Renal cortex interstitium (tissue), 15 donors: ENCODE measurements around the gene ZNF345. TPM values are rescaled to one million over a fixed set of nuclear protein-coding genes. Genes with fewer than 3 reads are reported as not detected.

ENCODE experiments used
- DNase-seq, 11 donors: peaks; one replicate each; pipeline ENCODE4 v3.0.0-alpha.2; 2013; ENCODE audit warnings: low read depth in 9 of 11, low spot score in 4 of 11; ENCODE audit errors: extremely low read depth in 1 of 11
- long read RNA-seq, 16 experiments: transcript quantifications; one replicate each; lab custom pipeline, GENCODE V29; 2026
- polyA plus RNA-seq, 3 donors: library from polyadenylated mRNA; unstranded; fragments of 120-200 nt; gene quantifications; one replicate each; pipeline ENCODE4 v1.2.1, GENCODE V29; 2013; ENCODE audit not compliant: insufficient read length in 3 of 3

Gene ZNF345
- polyA plus RNA-seq, result 10 to 100 TPM; 13.7 to 21.4 (median 15.7) TPM
- long read RNA-seq, donor 1, partial matches to known transcripts, result 0 of 2 reads
- long read RNA-seq, donor 1, other reads (novel, unspliced or antisense), result 0 of 2 reads
- long read RNA-seq, donor 2, result 0 reads
- long read RNA-seq, donor 3, partial matches to known transcripts, result 0 of 1 reads
- long read RNA-seq, donor 3, other reads (novel, unspliced or antisense), result 0 of 1 reads
- long read RNA-seq, donor 4, partial matches to known transcripts, result 0 of 4 reads
- long read RNA-seq, donor 4, other reads (novel, unspliced or antisense), result 0 of 4 reads
- long read RNA-seq, donor 5, partial matches to known transcripts, result 5 of 15 reads
- long read RNA-seq, donor 5, other reads (novel, unspliced or antisense), result 0 of 15 reads
- long read RNA-seq, donor 6, partial matches to known transcripts, result 0 of 2 reads
- long read RNA-seq, donor 6, other reads (novel, unspliced or antisense), result 0 of 2 reads
- long read RNA-seq, donor 7, partial matches to known transcripts, result 17 of 18 reads
- long read RNA-seq, donor 7, other reads (novel, unspliced or antisense), result 0 of 18 reads
- long read RNA-seq, donor 8, partial matches to known transcripts, result 28 of 32 reads
- long read RNA-seq, donor 8, other reads (novel, unspliced or antisense), result 0 of 32 reads
- long read RNA-seq, donor 9, result 0 reads
- long read RNA-seq, donor 10, partial matches to known transcripts, result 0 of 1 reads
- long read RNA-seq, donor 10, other reads (novel, unspliced or antisense), result 0 of 1 reads
- long read RNA-seq, donor 11, partial matches to known transcripts, result 0 of 1 reads
- long read RNA-seq, donor 11, other reads (novel, unspliced or antisense), result 0 of 1 reads
- long read RNA-seq, donor 12, result 0 reads
- long read RNA-seq, donor 13, partial matches to known transcripts, result 0 of 6 reads
- long read RNA-seq, donor 13, other reads (novel, unspliced or antisense), result 0 of 6 reads
- long read RNA-seq, donor 14, partial matches to known transcripts, result 0 of 2 reads
- long read RNA-seq, donor 14, other reads (novel, unspliced or antisense), result 0 of 2 reads
- long read RNA-seq, donor 15, partial matches to known transcripts, result 0 of 2 reads
- long read RNA-seq, donor 15, other reads (novel, unspliced or antisense), result 0 of 2 reads
- long read RNA-seq, donor 16, partial matches to known transcripts, result 0 of 5 reads
- long read RNA-seq, donor 16, other reads (novel, unspliced or antisense), result 0 of 5 reads

GRCh38 chr19:36850559-36851442 is at the start of gene ZNF345:
Gene ZNF345 (plus strand): TSS chr19:36850876. CDS start chr19:36876831, 25,955 bp downstream.
- peak; percentile 88 to 97 (median 95) for DNase-seq

GRCh38 chr19:36805364-36805763 is 45.3 kb upstream of the ZNF345 start:
- DNase-seq, result no peak

- DNase-seq, result no peak
Observed at GRCh38 chr19:36807029-36807428, 43.6 kb upstream of the ZNF345 start.

GRCh38 chr19:36819130-36819630 is 31.5 kb upstream of the ZNF345 start:
- DNase-seq, result no peak

GRCh38 chr19:36821758-36822157 is 28.9 kb upstream of the ZNF345 start:
- no peak for DNase-seq

- DNase-seq, result no peak
Observed at GRCh38 chr19:36833430-36833829, 17.2 kb upstream of the ZNF345 start.

- DNase-seq, result peak in 3 of 11 donors; percentile 19 to 28 (median 20)
Observed at GRCh38 chr19:36837176-36837905, 13.3 kb upstream of the ZNF345 start.

GRCh38 chr19:36837906-36838783 is 12.5 kb upstream of the ZNF345 start, which contains the start of gene ZNF790:
Gene ZNF790 (minus strand): TSS chr19:36838387. CDS start chr19:36825619, 12,768 bp downstream.
- peak; percentile 87 to 95 (median 93) for DNase-seq

GRCh38 chr19:36838784-36839324 is 11.8 kb upstream of the ZNF345 start:
- peak in 3 of 11 donors; percentile 9 to 22 (median 17) for DNase-seq

- no peak for DNase-seq
Observed at GRCh38 chr19:36847968-36848367, 2.7 kb upstream of the ZNF345 start.

GRCh38 chr19:36849701-36850558 is 746 bp upstream of the ZNF345 start:
- peak in 10 of 11 donors; percentile 78 to 93 (median 88) for DNase-seq

GRCh38 chr19:36851898-36852297 is 1.2 kb downstream of the ZNF345 start:
- DNase-seq, result no peak

GRCh38 chr19:36876993-36877938 is 26.6 kb downstream of the ZNF345 start:
- DNase-seq, result no peak

GRCh38 chr19:36891768-36892357 is 41.2 kb downstream of the ZNF345 start:
- DNase-seq, result no peak
